Trophoblast cell (in vitro differentiated cells and primary cell): ENCODE results near the gene TAF4.

Source experiments
- DNase-seq, 2 donors: peaks; one replicate each; pipeline ENCODE4 v3.0.0-alpha.2; 2016
- H2AFZ ChIP-seq: 2 replicates; pipeline ENCODE4 v1.6.1; 2013; ENCODE audit warnings: low read length, moderate library complexity, mild to moderate bottlenecking; ENCODE audit not compliant: insufficient read depth, poor library complexity
- H2AK5ac ChIP-seq: 2 replicates; pipeline ENCODE4 v1.6.1; 2013; ENCODE audit warnings: mild to moderate bottlenecking, low read length
- H2BK120ac ChIP-seq: 2 replicates; pipeline ENCODE4 v1.6.1; 2013; ENCODE audit warnings: low read length, mild to moderate bottlenecking, moderate library complexity; ENCODE audit not compliant: insufficient read depth, poor library complexity
- H2BK12ac ChIP-seq: 2 replicates; pipeline ENCODE4 v1.6.1; 2013; ENCODE audit warnings: mild to moderate bottlenecking, low read length, moderate library complexity
- H2BK5ac ChIP-seq: 2 replicates; pipeline ENCODE4 v1.6.1; 2013; ENCODE audit warnings: low read length, low read depth, moderate library complexity, mild to moderate bottlenecking; ENCODE audit not compliant: poor library complexity
- H3K14ac ChIP-seq: 2 replicates; pipeline ENCODE4 v1.6.1; 2013; ENCODE audit warnings: mild to moderate bottlenecking, low read length
- H3K18ac ChIP-seq: 2 replicates; pipeline ENCODE4 v1.6.1; 2013; ENCODE audit warnings: mild to moderate bottlenecking, low read length
- H3K23ac ChIP-seq: 2 replicates; pipeline ENCODE4 v1.6.1; 2013; ENCODE audit warnings: low read length
- H3K27ac ChIP-seq: 2 replicates; pipeline ENCODE4 v1.5.1; 2013; ENCODE audit warnings: low read depth, mild to moderate bottlenecking, inconsistent platforms, low read length, moderate library complexity
- H3K27me3 ChIP-seq: 2 replicates; pipeline ENCODE4 v1.6.1; 2013; ENCODE audit warnings: inconsistent platforms, mild to moderate bottlenecking, low read length, moderate library complexity; ENCODE audit not compliant: insufficient read depth
- H3K36me3 ChIP-seq, 2 experiments: 1 replicate in 1 of 2; 2 replicates in 1 of 2; pipeline ENCODE4 v1.6.1; 2013; ENCODE audit warnings: low read length in 2 of 2, mild to moderate bottlenecking in 2 of 2, moderate library complexity in 1 of 2; ENCODE audit not compliant: insufficient read depth in 2 of 2, control insufficient read depth in 1 of 2
- H3K4ac ChIP-seq: 2 replicates; pipeline ENCODE4 v1.6.1; 2013; ENCODE audit warnings: low read depth, mild to moderate bottlenecking, low read length, moderate library complexity
- H3K4me1 ChIP-seq, 2 experiments: 1 replicate in 1 of 2; 2 replicates in 1 of 2; pipeline ENCODE4 v1.6.1; 2013; ENCODE audit warnings: low read length in 2 of 2, mild to moderate bottlenecking in 2 of 2, moderate library complexity in 1 of 2; ENCODE audit not compliant: insufficient read depth in 2 of 2, control insufficient read depth in 1 of 2
- H3K4me2 ChIP-seq: 2 replicates; pipeline ENCODE4 v1.6.1; 2013; ENCODE audit warnings: inconsistent platforms, mild to moderate bottlenecking, low read length, moderate library complexity
- H3K4me3 ChIP-seq: 2 replicates; pipeline ENCODE4 v1.5.1; 2013; ENCODE audit warnings: mild to moderate bottlenecking, low read depth, low read length, inconsistent platforms
- H3K79me1 ChIP-seq: one replicate; pipeline ENCODE4 v1.6.1; 2013; ENCODE audit warnings: low read length
- H3K79me2 ChIP-seq: 2 replicates; pipeline ENCODE4 v1.6.1; 2013; ENCODE audit warnings: low read length, mild to moderate bottlenecking; ENCODE audit not compliant: control insufficient read depth, insufficient read depth, poor library complexity
- H3K9ac ChIP-seq: 2 replicates; pipeline ENCODE4 v1.6.1; 2013; ENCODE audit warnings: mild to moderate bottlenecking, low read length
- H3K9me3 ChIP-seq: 2 replicates; pipeline ENCODE4 v1.6.1; 2013; ENCODE audit warnings: low read depth, mild to moderate bottlenecking, control low read depth, inconsistent platforms, low read length; ENCODE audit not compliant: insufficient read depth
- H4K12ac ChIP-seq: 2 replicates; pipeline ENCODE4 v1.6.1; 2013; ENCODE audit warnings: low read depth, mild to moderate bottlenecking, low read length, moderate library complexity
- H4K8ac ChIP-seq: 2 replicates; pipeline ENCODE4 v1.6.1; 2013; ENCODE audit warnings: low read depth, mild to moderate bottlenecking, low read length, moderate library complexity
- H4K91ac ChIP-seq: one replicate; pipeline ENCODE4 v1.6.1; 2013; ENCODE audit warnings: low read depth, mild to moderate bottlenecking, low read length, moderate library complexity
- WGBS: extraction: QIAGEN DNeasy Blood & Tissue Kit; methylation state at CpG from one replicate; pipeline ENCODE4 v1.1.7; 2013; ENCODE audit warnings: missing lambda C conversion rate; ENCODE audit not compliant: insufficient read length, insufficient coverage; ENCODE audit errors: extremely low coverage; 5-methylcytosine and 5-hydroxymethylcytosine counted together

Gene TAF4

DNA sequence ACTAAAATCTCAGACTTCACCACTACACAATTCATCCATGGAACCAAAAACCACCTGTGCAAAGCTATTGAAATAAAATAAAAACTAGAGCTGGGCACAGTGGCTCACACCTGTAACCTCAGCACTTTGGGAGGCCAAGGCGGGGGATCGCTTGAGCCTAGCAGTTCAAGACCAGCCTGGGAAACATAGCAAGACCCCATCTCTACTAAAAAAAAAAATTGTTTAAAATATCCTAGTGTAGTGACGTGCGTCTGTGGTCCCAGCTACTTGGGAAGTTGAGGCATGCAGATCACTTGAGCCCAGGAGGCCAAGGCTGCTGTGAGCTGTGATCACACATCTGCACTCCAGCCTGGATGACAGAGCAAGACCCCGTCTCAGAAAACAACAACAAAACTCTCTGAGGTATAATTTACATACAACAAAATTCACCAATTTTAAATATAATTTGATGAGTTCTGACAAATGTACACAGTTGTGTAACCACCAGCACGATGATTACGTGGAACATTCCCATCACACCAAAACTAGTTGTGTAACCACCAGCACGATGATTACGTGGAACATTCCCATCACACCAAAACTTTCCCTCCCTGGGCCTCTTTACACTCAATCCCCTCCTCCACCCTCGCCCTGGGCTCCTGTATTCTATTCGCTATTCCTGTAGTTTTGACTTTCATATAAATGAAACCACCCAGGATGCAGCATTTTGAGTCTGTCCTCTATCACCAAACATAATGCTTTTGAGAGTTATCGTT is 107.5 kb downstream of the TAF4 start:
- Histone ChIP-seq H3K4ac (no peak overlapping the region), H2BK5ac (no peak overlapping the region), H3K4me2 (no peak overlapping the region), H3K79me2 (no peaks in the 10 kb centered on the region), H3K79me1 (no peaks in the 10 kb centered on the region), H4K91ac (no peak overlapping the region), H3K4me3 (no peak overlapping the region), H3K4me1 (no peaks in the 10 kb centered on the region), H3K9ac (no peak overlapping the region), H4K12ac (no peak overlapping the region), H2BK12ac (no peak overlapping the region), H3K18ac (no peak overlapping the region), H3K9me3 (peaks cover 5% of the 10 kb centered on the region), H2AK5ac (no peak overlapping the region), H3K36me3 (no peaks in the 10 kb centered on the region), H3K27ac (no peak overlapping the region), H3K23ac (no peak overlapping the region), H2AFZ (no peak overlapping the region), H3K27me3 (no peaks in the 10 kb centered on the region), H3K14ac (no peak overlapping the region), H2BK120ac (no peak overlapping the region), H4K8ac (no peak overlapping the region)
- no CpG with 5 or more reads among the region's 12 CpGs for WGBS
- peak; percentile 17 to 47 for DNase-seq

DNA sequence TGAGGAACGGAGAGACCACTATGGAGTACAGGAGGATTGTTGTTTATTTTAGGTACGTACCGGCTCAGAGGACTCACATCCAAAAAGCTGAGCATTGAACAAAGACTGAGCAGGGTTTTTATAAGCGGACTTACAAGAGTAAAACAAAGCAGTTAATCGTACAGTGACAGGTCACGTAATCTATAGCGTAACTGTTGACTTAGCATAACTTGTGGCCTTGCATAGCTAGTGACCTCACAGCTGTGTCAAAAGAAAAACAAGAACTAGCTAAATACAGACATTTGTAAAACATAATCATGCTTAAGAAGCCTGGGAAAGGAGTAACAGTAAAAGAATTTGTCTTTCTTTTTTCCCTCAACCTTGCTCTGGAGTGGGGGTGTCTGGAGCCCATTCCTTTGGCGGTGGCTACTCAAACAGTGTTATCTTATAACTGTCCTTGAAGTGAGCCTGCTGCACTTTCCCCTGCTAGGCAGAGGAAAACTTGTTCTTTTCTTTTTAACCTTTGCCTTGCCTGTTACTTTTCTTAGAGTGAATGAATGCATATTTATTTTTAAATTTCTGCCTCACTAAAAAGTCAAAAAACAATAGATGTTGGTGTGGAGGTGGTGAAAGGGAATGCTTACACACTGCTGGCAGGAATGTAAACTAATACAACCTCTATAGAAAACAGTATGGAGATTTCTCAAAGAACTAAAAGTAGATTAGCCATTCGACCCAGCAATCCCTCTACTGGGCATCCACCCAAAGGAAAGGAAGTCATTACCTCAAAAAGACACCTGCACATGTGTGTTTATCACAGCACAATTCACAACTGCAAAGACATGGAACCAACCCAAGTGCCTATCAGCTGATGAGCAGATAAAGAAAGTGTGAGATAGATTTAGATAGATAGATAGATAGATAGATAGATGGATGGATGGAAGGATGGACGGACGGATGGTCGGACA is 109.0 kb downstream of the TAF4 start:
- Histone ChIP-seq H2AFZ (no peak overlapping the region), H3K9ac (no peak overlapping the region), H2AK5ac (no peak overlapping the region), H3K27ac (no peak overlapping the region), H4K12ac (no peak overlapping the region), H3K4me3 (no peak overlapping the region), H4K8ac (no peak overlapping the region), H3K4me1 (no peaks in the 10 kb centered on the region), H2BK120ac (no peak overlapping the region), H3K27me3 (no peaks in the 10 kb centered on the region), H3K4ac (no peak overlapping the region), H4K91ac (no peak overlapping the region), H3K79me1 (no peaks in the 10 kb centered on the region), H3K36me3 (no peaks in the 10 kb centered on the region), H3K4me2 (no peak overlapping the region), H3K79me2 (no peaks in the 10 kb centered on the region), H3K9me3 (peaks cover 3% of the 10 kb centered on the region), H2BK12ac (no peak overlapping the region), H3K23ac (no peak overlapping the region), H3K18ac (no peak overlapping the region), H3K14ac (no peak overlapping the region), H2BK5ac (no peak overlapping the region)
- no peak for DNase-seq
- WGBS = no CpG with 5 or more reads among the region's 12 CpGs

DNA sequence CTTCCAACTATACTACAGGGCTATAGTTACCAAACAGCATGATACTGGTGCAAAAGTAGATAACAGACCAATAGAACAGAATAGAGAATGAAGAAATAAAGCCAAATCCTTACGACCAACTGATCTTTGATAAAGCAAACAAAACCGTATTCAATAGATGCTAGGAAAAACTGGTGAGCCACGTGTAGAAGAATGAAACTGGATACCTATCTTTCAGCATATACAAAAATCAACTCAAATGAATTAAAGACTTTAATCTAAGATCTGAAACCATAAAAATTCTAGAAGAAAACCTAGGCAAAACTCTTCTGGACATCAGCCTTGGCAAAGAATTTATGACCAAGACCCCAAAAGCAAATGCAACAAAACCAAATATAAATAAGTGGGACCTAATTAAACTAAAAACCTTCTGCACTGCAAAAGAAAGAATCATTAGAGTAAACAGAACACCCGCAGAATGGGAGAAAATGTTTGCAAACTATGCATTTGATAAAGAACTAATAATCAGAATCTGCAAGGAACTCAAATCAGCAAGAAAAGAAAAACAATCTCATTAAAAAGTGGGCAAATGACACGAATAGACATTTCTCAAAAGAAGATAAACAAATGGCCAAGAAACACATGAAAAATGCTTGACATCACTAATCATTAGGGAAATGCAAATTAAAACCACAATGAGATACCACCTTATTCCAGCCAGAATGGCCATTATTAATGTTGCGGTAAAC is 109.8 kb downstream of the TAF4 start:
- Histone ChIP-seq H3K79me1 (no peaks in the 10 kb centered on the region), H4K91ac (no peak overlapping the region)
- no CpG with 5 or more reads among the region's 6 CpGs for WGBS

DNA sequence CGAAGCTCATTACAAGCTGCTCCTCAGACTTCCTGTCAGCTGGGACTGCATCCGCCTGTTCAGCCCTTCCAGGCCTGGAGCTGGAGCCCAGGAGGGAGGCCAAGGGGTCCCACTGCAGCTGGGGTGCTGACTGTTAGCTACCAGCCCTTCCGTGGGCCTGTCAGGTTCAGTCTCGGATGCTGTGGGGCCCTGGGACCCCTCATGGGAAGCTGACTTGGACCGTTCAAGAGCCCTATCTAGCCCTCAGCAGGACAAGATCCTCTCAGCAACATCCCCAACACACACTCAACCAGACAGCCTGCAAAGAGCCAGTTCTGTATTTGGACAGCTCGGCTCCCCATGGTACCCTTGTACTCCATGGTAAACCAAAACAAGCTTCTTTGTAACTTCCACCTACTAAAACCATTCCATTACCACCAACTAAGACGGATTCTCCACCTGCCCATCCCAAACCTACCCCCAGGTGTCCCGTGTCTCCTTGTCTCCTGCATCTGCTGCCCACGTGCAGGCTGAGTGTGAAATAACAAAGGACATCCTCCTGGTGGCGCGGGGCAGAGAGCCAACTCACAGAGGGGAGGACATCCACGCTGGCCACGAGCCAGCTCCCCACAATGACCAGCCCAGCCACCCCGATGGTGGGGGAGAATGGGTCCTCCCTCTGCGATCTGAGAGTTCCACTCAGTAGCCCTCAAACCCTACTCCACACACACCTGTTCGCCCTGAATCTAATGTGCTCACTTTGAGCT is 111.2 kb downstream of the TAF4 start:
- H2AFZ ChIP-seq = no peak overlapping the region
- no peak overlapping the region for H3K4me3 ChIP-seq
- no peak overlapping the region for H3K9ac ChIP-seq
- H2AK5ac ChIP-seq = no peak overlapping the region
- no peak overlapping the region for H3K27ac ChIP-seq
- no peak overlapping the region for H4K8ac ChIP-seq
- H3K27me3 ChIP-seq = no peaks in the 10 kb centered on the region
- no peaks in the 10 kb centered on the region for H3K4me1 ChIP-seq
- peaks cover 4% of the 10 kb centered on the region for H3K9me3 ChIP-seq
- H3K79me1 ChIP-seq = no peaks in the 10 kb centered on the region
- DNase-seq = no peak
- no peaks in the 10 kb centered on the region for H3K36me3 ChIP-seq
- 100% methylated on average over 1 of the region's 16 CpGs for WGBS
- no peak overlapping the region for H3K4ac ChIP-seq
- H3K14ac ChIP-seq = no peak overlapping the region
- no peak overlapping the region for H2BK12ac ChIP-seq
- H4K91ac ChIP-seq = no peak overlapping the region
- no peak overlapping the region for H3K23ac ChIP-seq
- no peak overlapping the region for H3K18ac ChIP-seq
- H2BK120ac ChIP-seq = no peak overlapping the region
- H4K12ac ChIP-seq = no peak overlapping the region
- no peaks in the 10 kb centered on the region for H3K79me2 ChIP-seq
- H3K4me2 ChIP-seq = no peak overlapping the region
- no peak overlapping the region for H2BK5ac ChIP-seq

More for the DNA sequence above, 109.8 kb downstream of the TAF4 start:
- Histone ChIP-seq H3K79me2 (no peaks in the 10 kb centered on the region), H2AK5ac (no peak overlapping the region), H4K12ac (no peak overlapping the region), H3K4me2 (no peak overlapping the region), H3K27me3 (no peaks in the 10 kb centered on the region), H3K9ac (no peak overlapping the region), H3K36me3 (no peaks in the 10 kb centered on the region), H3K23ac (no peak overlapping the region), H3K4me1 (no peaks in the 10 kb centered on the region), H3K27ac (no peak overlapping the region), H2BK5ac (no peak overlapping the region), H4K8ac (no peak overlapping the region), H2BK12ac (no peak overlapping the region), H3K4ac (no peak overlapping the region), H3K14ac (no peak overlapping the region), H2BK120ac (no peak overlapping the region), H2AFZ (no peak overlapping the region), H3K4me3 (no peak overlapping the region), H3K9me3 (peaks cover 3% of the 10 kb centered on the region), H3K18ac (no peak overlapping the region)
- DNase-seq = no peak
